Liver (tissue), 3 donors: ENCODE measurements around the gene MTO1.
"Not testable (repeated sequence)": the region's sequence is repeated elsewhere in the genome, so short reads cannot be mapped to it uniquely, and the experiment has no call there.

Source experiments
- ATF3 ChIP-seq: IDR thresholded peaks from 2 replicates; pipeline ENCODE4 v1.6.1; 2016; ENCODE audit warnings: antibody characterized with exemption
- CTCF ChIP-seq: fragments of 150-350 bp; IDR thresholded peaks from 2 replicates; pipeline ENCODE4 v1.5.1; 2017; ENCODE audit warnings: improper control_type of control experiment, low read depth, low read length; ENCODE audit not compliant: missing input control
- EGR1 ChIP-seq, 2 donors: IDR thresholded peaks; 2 replicates each; pipeline ENCODE4 v1.6.1; 2016 to 2018; ENCODE audit warnings: antibody characterized with exemption in 2 of 2, low read depth in 2 of 2
- FOXA1 ChIP-seq: IDR thresholded peaks from 2 replicates; pipeline ENCODE4 v1.6.1; 2016; ENCODE audit warnings: antibody characterized with exemption
- FOXA2 ChIP-seq: IDR thresholded peaks from 2 replicates; pipeline ENCODE4 v1.6.1; 2016; ENCODE audit warnings: antibody characterized with exemption
- GABPA ChIP-seq, 2 donors: IDR thresholded peaks in 1 of 2; conservative IDR thresholded peaks in 1 of 2; 2 replicates each; pipeline ENCODE4 v1.6.1; 2016; ENCODE audit warnings: antibody characterized with exemption in 2 of 2, mild to moderate bottlenecking in 1 of 2, moderate library complexity in 1 of 2
- JUND ChIP-seq, 2 donors: IDR thresholded peaks; 2 replicates each; pipeline ENCODE4 v1.6.1; 2016; ENCODE audit warnings: antibody characterized with exemption in 2 of 2
- MAX ChIP-seq: IDR thresholded peaks from 2 replicates; pipeline ENCODE4 v1.6.1; 2016; ENCODE audit warnings: antibody characterized with exemption
- RAD21 ChIP-seq, 2 donors: IDR thresholded peaks; 2 replicates each; pipeline ENCODE4 v1.6.1; 2016; ENCODE audit warnings: antibody characterized with exemption in 2 of 2, mild to moderate bottlenecking in 2 of 2
- RXRA ChIP-seq, 2 donors: IDR thresholded peaks; 2 replicates each; pipeline ENCODE4 v1.6.1; 2017 to 2018; ENCODE audit warnings: antibody characterized with exemption in 2 of 2, mild to moderate bottlenecking in 1 of 2
- TAF1 ChIP-seq: conservative IDR thresholded peaks from 2 replicates; pipeline ENCODE4 v1.6.1; 2016; ENCODE audit warnings: antibody characterized with exemption, mild to moderate bottlenecking
- YY1 ChIP-seq: IDR thresholded peaks from 2 replicates; pipeline ENCODE4 v1.6.1; 2016; ENCODE audit warnings: antibody characterized with exemption, mild to moderate bottlenecking
- ZBTB33 ChIP-seq: IDR thresholded peaks from 2 replicates; pipeline ENCODE4 v1.6.1; 2016; ENCODE audit warnings: antibody characterized with exemption
- donor health status: healthy.
- donor health status: healthy.

GRCh38 chr6:73518100-73518981 lies 56.8 kb downstream of the MTO1 start:
- not testable (repeated sequence) for TF ChIP-seq CTCF; FOXA2; RXRA (IDR thresholded peaks at IDR 0.05); FOXA1; YY1; TAF1; MAX; RAD21 (IDR thresholded peaks at IDR 0.05); GABPA (IDR thresholded peaks at IDR 0.05 in 1 of 2, conservative IDR thresholded peaks at IDR 0.05 in 1 of 2); ZBTB33; JUND (IDR thresholded peaks at IDR 0.05); ATF3; EGR1 (IDR thresholded peaks at IDR 0.05; ENCODE audit: low read depth in 2 of 2)
